HCT116 (cell line): ENCODE data around the gene SH3BP4. TPM values are rescaled to one million over a fixed set of nuclear protein-coding genes. Genes with fewer than 3 reads are reported as not detected.

Experiments
- ATAC-seq: fragments of 200-7000 bp; cut with Tn5 transposase; 2 replicates; pipeline ENCODE4 v1.9.1; 2020; ENCODE audit warnings: mild to moderate bottlenecking, moderate library complexity
- BruUV-seq: library from RNA; stranded (reverse); fragments of 400-500 nt; replicated peaks from 2 replicates; lab custom pipeline; 2021; lab: Mats Ljungman, UMichigan
- CTCF ChIA-PET: fragments of 300-600 bp; sonication (Branson Sonifier 250); formaldehyde crosslinking; loops from one replicate; lab custom pipeline; 2021; ENCODE audit warnings: antibody characterized with exemption; lab: Charles Lee
- POLR2A ChIA-PET: fragments of 300-600, 350-600 bp; sonication (Branson Sonifier 250); formaldehyde crosslinking; loops from one replicate; lab custom pipeline; 2021; ENCODE audit warnings: antibody characterized with exemption; lab: Charles Lee
- RAD21 ChIA-PET, 2 experiments: fragments of 300-600 bp; sonication (Branson Sonifier 250); formaldehyde crosslinking; loops; one replicate each; lab custom pipeline; 2023; ENCODE audit warnings: low total read pairs in 2 of 2; ENCODE audit not compliant: uncharacterized antibody in 2 of 2, unreplicated experiment in 2 of 2, low non-redundant PET in 1 of 2; lab: Charles Lee
- DNase-seq: peaks from one replicate; pipeline ENCODE4 v3.0.0-alpha.2; 2010; ENCODE audit warnings: low read depth, low spot score
- H2AFZ ChIP-seq: fragments of 200-600 bp; shearing (Covaris generic), sonication (generic); 2 replicates; pipeline ENCODE4 v1.6.1; 2017; ENCODE audit warnings: low read depth, mixed run types, mixed read lengths, antibody characterized with exemption, low read length; ENCODE audit not compliant: poor library complexity, severe bottlenecking
- H3K27ac ChIP-seq: 2 replicates; pipeline ENCODE4 v1.5.1; 2012; ENCODE audit warnings: low read depth, low read length
- H3K27me3 ChIP-seq: fragments of 200-600 bp; sonication (generic); 2 replicates; pipeline ENCODE4 v1.6.1; 2016; ENCODE audit warnings: mixed run types, low read length, mixed read lengths; ENCODE audit not compliant: insufficient read depth
- H3K36me3 ChIP-seq, 2 experiments: fragments of 200-500 bp in 1 of 2; fragments of 200-600 bp in 1 of 2; sonication (Bioruptor generic) in 1 of 2; sonication (generic) in 1 of 2; 2 replicates each; pipeline versions ENCODE4 v1.5.1 to v1.6.1; 2014 to 2016; ENCODE audit warnings: low read length in 2 of 2, inconsistent platforms in 1 of 2, mixed read lengths in 1 of 2, mixed run types in 1 of 2; ENCODE audit not compliant: insufficient read depth in 2 of 2, control insufficient read depth in 1 of 2
- H3K4me1 ChIP-seq, 2 experiments: fragments of 200-600 bp in 1 of 2; sonication (generic) in 1 of 2; 2 replicates each; pipeline versions ENCODE4 v1.5.1 to v1.6.1; 2012 to 2017; ENCODE audit warnings: low read length in 2 of 2, inconsistent platforms in 1 of 2, mild to moderate bottlenecking in 1 of 2, mixed read lengths in 1 of 2, mixed run types in 1 of 2, moderate library complexity in 1 of 2; ENCODE audit not compliant: insufficient read depth in 2 of 2, control insufficient read depth in 1 of 2
- H3K4me2 ChIP-seq: fragments of 200-600 bp; sonication (generic); 2 replicates; pipeline ENCODE4 v1.6.1; 2017; ENCODE audit warnings: mixed run types, low read length, mixed read lengths
- H3K4me3 ChIP-seq, 2 experiments: fragments of 200-600 bp in 1 of 2; sonication (generic) in 1 of 2; replicated peaks in 1 of 2; 2 replicates each; pipeline ENCODE4 v1.5.1; 2011 to 2016; ENCODE audit warnings: low read length in 2 of 2, control low read depth in 1 of 2, low read depth in 1 of 2, mild to moderate bottlenecking in 1 of 2, mixed read lengths in 1 of 2, mixed run types in 1 of 2
- H3K79me2 ChIP-seq: fragments of 200-600 bp; sonication (generic); 2 replicates; pipeline ENCODE4 v1.6.1; 2017; ENCODE audit warnings: mild to moderate bottlenecking, mixed run types, low read length, moderate library complexity, mixed read lengths; ENCODE audit not compliant: insufficient read depth
- H3K9ac ChIP-seq: fragments of 200-600 bp; sonication (generic); 2 replicates; pipeline ENCODE4 v1.6.1; 2016; ENCODE audit warnings: low read length, mixed read lengths
- H3K9me2 ChIP-seq: fragments of 200-600 bp; sonication (generic), shearing (Covaris generic); 2 replicates; pipeline ENCODE4 v1.6.1; 2017; ENCODE audit warnings: mixed run types, mild to moderate bottlenecking, moderate library complexity; ENCODE audit not compliant: insufficient read depth
- H3K9me3 ChIP-seq, 2 experiments: fragments of 200-500 bp in 1 of 2; fragments of 200-600 bp in 1 of 2; sonication (Bioruptor generic) in 1 of 2; sonication (generic) in 1 of 2; 2 replicates each; pipeline ENCODE4 v1.6.1; 2014 to 2017; ENCODE audit warnings: low read length in 2 of 2, mixed read lengths in 2 of 2, inconsistent platforms in 1 of 2, low read depth in 1 of 2, mild to moderate bottlenecking in 1 of 2, mixed run types in 1 of 2, moderate library complexity in 1 of 2; ENCODE audit not compliant: control insufficient read depth in 1 of 2, insufficient read depth in 1 of 2
- H4K20me1 ChIP-seq: fragments of 200-600 bp; sonication (generic), shearing (Covaris generic); 2 replicates; pipeline ENCODE4 v1.6.1; 2017; ENCODE audit warnings: mixed run types, mild to moderate bottlenecking, moderate library complexity; ENCODE audit not compliant: insufficient read depth
- CEBPB ChIP-seq: IDR thresholded peaks from 2 replicates; pipeline ENCODE4 v1.6.1; 2012; ENCODE audit warnings: low read depth
- EGR1 ChIP-seq: IDR thresholded peaks from 2 replicates; pipeline ENCODE4 v1.6.1; 2012; ENCODE audit warnings: low read depth
- ELF1 ChIP-seq: IDR thresholded peaks from 2 replicates; pipeline ENCODE4 v1.6.1; 2012; ENCODE audit warnings: low read depth, borderline replicate concordance
- EZH2 ChIP-seq: fragments of 200-600 bp; sonication (generic); IDR thresholded peaks from 2 replicates; pipeline ENCODE4 v1.6.1; 2017; ENCODE audit warnings: antibody characterized with exemption, mixed run types
- EZH2phosphoT487 ChIP-seq: fragments of 200-600 bp; IDR thresholded peaks from 2 replicates; pipeline ENCODE4 v1.6.1; 2018; ENCODE audit warnings: antibody characterized with exemption, borderline replicate concordance
- JUND ChIP-seq: IDR thresholded peaks from 2 replicates; pipeline ENCODE4 v1.6.1; 2012
- POLR2A ChIP-seq: IDR thresholded peaks from 2 replicates; pipeline ENCODE4 v1.7.0; 2011; ENCODE audit warnings: borderline replicate concordance; ENCODE audit not compliant: insufficient read depth, insufficient read length; ENCODE audit errors: extremely low read depth
- POLR2AphosphoS5 ChIP-seq: IDR thresholded peaks from 2 replicates; pipeline ENCODE4 v1.6.1; 2011; ENCODE audit warnings: mild to moderate bottlenecking, low read depth, low read length, moderate library complexity
- REST ChIP-seq: IDR thresholded peaks from 2 replicates; pipeline ENCODE4 v1.6.1; 2012; ENCODE audit warnings: low read depth
- SP1 ChIP-seq: IDR thresholded peaks from 2 replicates; pipeline ENCODE4 v1.6.1; 2012; ENCODE audit warnings: low read depth
- SRF ChIP-seq: IDR thresholded peaks from 2 replicates; pipeline ENCODE4 v1.6.1; 2012; ENCODE audit warnings: low read depth
- TCF7L2 ChIP-seq: IDR thresholded peaks from 2 replicates; pipeline ENCODE4 v1.7.0; 2011; ENCODE audit warnings: borderline replicate concordance, inconsistent platforms; ENCODE audit not compliant: insufficient read depth, insufficient read length; ENCODE audit errors: extremely low read depth
- YY1 ChIP-seq: IDR thresholded peaks from 2 replicates; pipeline ENCODE4 v1.6.1; 2011; ENCODE audit warnings: low read length, low read depth, moderate library complexity, mild to moderate bottlenecking; ENCODE audit not compliant: insufficient replicate concordance; ENCODE audit errors: extremely low read depth
- ZBTB33 ChIP-seq: IDR thresholded peaks from 2 replicates; pipeline ENCODE4 v1.6.1; 2011; ENCODE audit warnings: mild to moderate bottlenecking, low read length, moderate library complexity; ENCODE audit not compliant: insufficient replicate concordance; ENCODE audit errors: extremely low read depth
- ZFX ChIP-seq: fragments of 450-650 bp; IDR thresholded peaks from 2 replicates; pipeline ENCODE4 v1.6.1; 2017
- ZNF274 ChIP-seq: fragments of 200-500 bp; sonication (Bioruptor generic); IDR thresholded peaks from 2 replicates; pipeline ENCODE4 v1.6.1; 2014; ENCODE audit warnings: mild to moderate bottlenecking, low read depth, low read length, inconsistent platforms
- intact Hi-C: fragments of 100-400 bp; cut with micrococcal nuclease; formaldehyde crosslinking; loops from 2 replicates; pipeline ENCODE4 v1.10.0; 2022
- total RNA-seq: library from RNA; stranded (reverse); gene quantifications from one replicate; pipeline ENCODE4 v1.2.1, GENCODE V29; 2021; ENCODE audit not compliant: unreplicated experiment

SH3BP4 gene
- total RNA-seq, 1 experiment from 2014 or later: 32.9 TPM

- Histone ChIP-seq H3K79me2 (peaks cover 91% of the 10 kb centered on the region), H4K20me1 (no peaks in the 10 kb centered on the region; the same call in 1 of the 2 replicates), H3K4me1 (peaks cover 40 to 55% of the 10 kb centered on the region in 2 experiments), H3K36me3 (no peaks in the 10 kb centered on the region), H3K4me2 (no peak overlapping the region), H3K4me3 (no peak overlapping the region), H3K27me3 (no peaks in the 10 kb centered on the region), H2AFZ (no peak overlapping the region), H3K9ac (no peak overlapping the region), H3K9me3 (no peaks in the 10 kb centered on the region), H3K9me2 (no peaks in the 10 kb centered on the region), H3K27ac (no peak overlapping the region)
- intact Hi-C loops: no loop called here
- TF ChIP-seq EGR1 (no peak), POLR2AphosphoS5 (no peak), TCF7L2 (no peak), SP1 (no peak), EZH2 (no peak), SRF (no peak), CEBPB (no peak), YY1 (no peak), ZBTB33 (no peak), ZNF274 (no peak), REST (no peak), POLR2A (no peak), ZFX (no peak), ELF1 (no peak), EZH2phosphoT487 (no peak), JUND (no peak)
- no peak for ATAC-seq
- no peak for DNase-seq
- POLR2A ChIA-PET: no interaction called here
- RAD21 ChIA-PET: interaction anchor here in 1 of 2 experiments (0.7 kb wide), 1 partner anchor 21 kb away, joined by 3 read pairs; no protein-coding TSS in a partner anchor
- CTCF ChIA-PET: no interaction called here
- BruUV-seq: no TSS peak
Observed at GRCh38 chr2:234960175-234961088, 8.6 kb downstream of the SH3BP4 start.
